ENCODE results near the gene SLC9A5.

The SLC9A5 gene

GRCh38 chr16:67202956-67203493 is 45.8 kb upstream of the SLC9A5 start:
- DNase-seq (ENCODE audit: extremely low read depth, low read depth) = no peak
- TF ChIP-seq CTCF (IDR thresholded peaks at IDR 0.05; ENCODE audit: low read depth, low read length, missing control alignments) = no peak

GRCh38 chr16:67204076-67204475 is 44.7 kb upstream of the SLC9A5 start:
- no peak for DNase-seq (ENCODE audit: extremely low read depth, low read depth)
- TF ChIP-seq CTCF (IDR thresholded peaks at IDR 0.05; ENCODE audit: low read depth, low read length, missing control alignments) = no peak
- H3K4me3 ChIP-seq (replicated peaks; ENCODE audit: low read depth, low read length) = no peak overlapping the region

More at GRCh38 chr16:67202956-67203493, 45.8 kb upstream of the SLC9A5 start:
- H3K4me3 ChIP-seq (replicated peaks; ENCODE audit: low read depth, low read length) = no peak overlapping the region

GRCh38 chr16:67206129-67206837 is 42.5 kb upstream of the SLC9A5 start:
- DNase-seq (ENCODE audit: extremely low read depth, low read depth) = no peak

GRCh38 chr16:67206838-67207248 is 41.9 kb upstream of the SLC9A5 start:
- DNase-seq (ENCODE audit: extremely low read depth, low read depth) = no peak
- no peak for TF ChIP-seq CTCF (IDR thresholded peaks at IDR 0.05; ENCODE audit: low read depth, low read length, missing control alignments)
- H3K4me3 ChIP-seq (replicated peaks; ENCODE audit: low read depth, low read length) = no peak overlapping the region

More at GRCh38 chr16:67206129-67206837, 42.5 kb upstream of the SLC9A5 start:
- H3K4me3 ChIP-seq (replicated peaks; ENCODE audit: low read depth, low read length) = no peak overlapping the region
- TF ChIP-seq CTCF (IDR thresholded peaks at IDR 0.05; ENCODE audit: low read depth, low read length, missing control alignments) = no peak

GRCh38 chr16:67207249-67208091 is 41.3 kb upstream of the SLC9A5 start:
- peak; percentile 21 for DNase-seq (ENCODE audit: extremely low read depth, low read depth)
- no peak for TF ChIP-seq CTCF (IDR thresholded peaks at IDR 0.05; ENCODE audit: low read depth, low read length, missing control alignments)
- no peak overlapping the region for H3K4me3 ChIP-seq (replicated peaks; ENCODE audit: low read depth, low read length)

- TF ChIP-seq CTCF (IDR thresholded peaks at IDR 0.05; ENCODE audit: low read depth, low read length, missing control alignments) = no peak
Observed at GRCh38 chr16:67208154-67208896, 40.5 kb upstream of the SLC9A5 start.

More at GRCh38 chr16:67208154-67208896, 40.5 kb upstream of the SLC9A5 start:
- no peak overlapping the region for H3K4me3 ChIP-seq (replicated peaks; ENCODE audit: low read depth, low read length)
- DNase-seq (ENCODE audit: extremely low read depth, low read depth) = no peak

Data from HFF-Myc (cell line).